Endothelial cell (in vitro differentiated cells): ENCODE data around the gene PCED1A. TPM values are rescaled to one million over a fixed set of nuclear protein-coding genes. Genes with fewer than 3 reads are reported as not detected.
A peak's percentile ranks its signal among the peaks of the same experiment; 100 is the strongest.

Experiments used
- DNase-seq: peaks from one replicate; pipeline ENCODE4 v3.0.0; 2021; ENCODE audit warnings: low spot score
- H3K27ac Mint-ChIP-seq: one replicate; pipeline ENCODE4 v1.8.0; 2021; ENCODE audit warnings: mixed read lengths, inconsistent platforms; ENCODE audit not compliant: unreplicated experiment
- H3K27me3 Mint-ChIP-seq: one replicate; pipeline ENCODE4 v1.8.0; 2021; ENCODE audit warnings: mild to moderate bottlenecking, moderate library complexity, mixed read lengths, inconsistent platforms; ENCODE audit not compliant: unreplicated experiment
- H3K36me3 Mint-ChIP-seq: one replicate; pipeline ENCODE4 v1.8.0; 2021; ENCODE audit warnings: mild to moderate bottlenecking, low read depth, mixed read lengths, inconsistent platforms; ENCODE audit not compliant: unreplicated experiment
- H3K4me1 Mint-ChIP-seq: one replicate; pipeline ENCODE4 v1.8.0; 2021; ENCODE audit warnings: mild to moderate bottlenecking, mixed read lengths, inconsistent platforms; ENCODE audit not compliant: unreplicated experiment
- H3K4me3 Mint-ChIP-seq: one replicate; pipeline ENCODE4 v1.8.0; 2021; ENCODE audit warnings: mild to moderate bottlenecking, mixed read lengths, inconsistent platforms; ENCODE audit not compliant: unreplicated experiment
- H3K9me3 Mint-ChIP-seq: one replicate; pipeline ENCODE4 v1.8.0; 2021; ENCODE audit warnings: mixed read lengths, inconsistent platforms; ENCODE audit not compliant: unreplicated experiment
- CTCF ChIP-seq: fragments of 200-600 bp; sonication (generic); IDR thresholded peaks from one replicate; pipeline ENCODE4 v1.5.0; 2021; ENCODE audit warnings: antibody characterized with exemption; ENCODE audit not compliant: unreplicated experiment
- total RNA-seq: library from RNA; stranded (reverse); fragmentation: NEBNext Ultra II Directional; extraction: Animal tissue kit (Norgen Biotek cat#: 25700); gene quantifications from one replicate; pipeline ENCODE4 v1.2.1, GENCODE V29; 2021; ENCODE audit not compliant: unreplicated experiment

PCED1A gene
- total RNA-seq, 1 donor from 2014 or later = 30.9 TPM

GRCh38 chr20:2794202-2794748 lies 46.2 kb downstream of the PCED1A start:
- Mint-ChIP-seq H3K36me3 (peaks cover 21% of the 10 kb centered on the region), H3K27me3 (peaks cover 6% of the 10 kb centered on the region), H3K4me3 (peak overlapping the region; percentile 51), H3K9me3 (no peaks in the 10 kb centered on the region), H3K4me1 (peaks cover 6% of the 10 kb centered on the region), H3K27ac (no peak overlapping the region)
- DNase-seq = no peak
- TF ChIP-seq CTCF = no peak

GRCh38 chr20:2793471-2793870 lies 47.0 kb downstream of the PCED1A start:
- no peak overlapping the region for H3K4me3 Mint-ChIP-seq
- H3K36me3 Mint-ChIP-seq = peaks cover 14% of the 10 kb centered on the region
- no peak overlapping the region for H3K27ac Mint-ChIP-seq
- H3K27me3 Mint-ChIP-seq = peaks cover 5% of the 10 kb centered on the region
- no peaks in the 10 kb centered on the region for H3K4me1 Mint-ChIP-seq
- no peaks in the 10 kb centered on the region for H3K9me3 Mint-ChIP-seq
- TF ChIP-seq CTCF = no peak
- no peak for DNase-seq

Other genes starting within 250 kb of the PCED1A start
- 144 TPM for gene NOP56, start 188.0 kb downstream of the PCED1A start, total RNA-seq
- gene IDH3B, start 176.4 kb downstream of the PCED1A start, total RNA-seq = 136 TPM
- 5.9 TPM for gene EBF4, start 147.9 kb downstream of the PCED1A start, total RNA-seq
- gene CPXM1, start 40.0 kb downstream of the PCED1A start, total RNA-seq = 139 TPM
- not detected for gene C20orf141, start 25.7 kb downstream of the PCED1A start, total RNA-seq
- not detected for gene TMEM239, start 24.3 kb downstream of the PCED1A start, total RNA-seq
- 43.3 TPM for gene VPS16, start 90 bp upstream of the PCED1A start, total RNA-seq
- 59.9 TPM for gene PTPRA, start 32.8 kb upstream of the PCED1A start, total RNA-seq
- 0.87 TPM for gene GNRH2, start 203.0 kb upstream of the PCED1A start, total RNA-seq
- 28.9 TPM for gene MRPS26, start 205.4 kb upstream of the PCED1A start, total RNA-seq
- gene OXT, start 231.0 kb upstream of the PCED1A start, total RNA-seq = not detected
- not detected for gene AVP, start 244.1 kb upstream of the PCED1A start, total RNA-seq